Endothelial cell of umbilical vein (primary cell): ENCODE measurements around the gene BCL11B. TPM values are rescaled to one million over a fixed set of nuclear protein-coding genes. Genes with fewer than 3 reads are reported as not detected.

Experiments used
- BruUV-seq: library from RNA; stranded (reverse); fragments of 400-500 nt; replicated peaks from 2 replicates; lab custom pipeline; 2021; lab: Mats Ljungman, UMichigan
- CTCF ChIA-PET: fragments of 300-600, 350-600 bp; sonication (Branson Sonifier 250); formaldehyde crosslinking; loops from one replicate; lab custom pipeline; 2021; ENCODE audit warnings: antibody characterized with exemption, inconsistent platforms; lab: Charles Lee
- POLR2A ChIA-PET: fragments of 300-600, 350-600 bp; sonication (Branson Sonifier 250); formaldehyde crosslinking; loops from one replicate; lab custom pipeline; 2021; ENCODE audit warnings: antibody characterized with exemption, inconsistent platforms; lab: Charles Lee
- DNase-seq: peaks from one replicate; pipeline ENCODE4 v3.0.0-alpha.2; 2011; ENCODE audit warnings: low read depth, low spot score
- FAIRE-seq: peaks from 2 replicates; lab custom pipeline; 2011; peaks lifted over from hg19 to GRCh38; lab: Jason Lieb, UNC
- H2AFZ ChIP-seq: 2 replicates; pipeline ENCODE4 v1.6.0; 2012; ENCODE audit warnings: low read depth, low read length, control low read depth, inconsistent platforms
- H3K27ac ChIP-seq: 2 replicates; pipeline ENCODE4 v1.5.1; 2011; ENCODE audit warnings: low read depth, mild to moderate bottlenecking, control low read depth, low read length, moderate library complexity; ENCODE audit not compliant: insufficient read depth
- H3K27me3 ChIP-seq, 2 experiments: 2 replicates each; pipeline versions ENCODE4 v1.6.0 to v1.6.1; 2011; ENCODE audit warnings: low read length in 2 of 2, mixed read lengths in 1 of 2; ENCODE audit not compliant: control insufficient read depth in 2 of 2, insufficient read depth in 2 of 2
- H3K36me3 ChIP-seq, 2 experiments: 2 replicates in 1 of 2; 3 replicates in 1 of 2; pipeline ENCODE4 v1.5.1; 2011; ENCODE audit warnings: low read length in 2 of 2, mild to moderate bottlenecking in 1 of 2, moderate library complexity in 1 of 2; ENCODE audit not compliant: control insufficient read depth in 2 of 2, insufficient read depth in 2 of 2; ENCODE audit errors: extremely low read depth in 1 of 2
- H3K4me1 ChIP-seq: 3 replicates; pipeline ENCODE4 v1.5.1; 2011; ENCODE audit warnings: mild to moderate bottlenecking, low read length; ENCODE audit not compliant: control insufficient read depth, insufficient read depth; ENCODE audit errors: extremely low read depth
- H3K4me2 ChIP-seq: 2 replicates; pipeline ENCODE4 v1.6.1; 2011; ENCODE audit warnings: low read length, control low read depth, mixed read lengths; ENCODE audit not compliant: insufficient read depth
- H3K4me3 ChIP-seq, 3 experiments: fragments of 200-600 bp in 1 of 3; sonication (generic), shearing (Covaris generic) in 1 of 3; replicated peaks in 1 of 3; 2 replicates each; pipeline ENCODE4 v1.5.1; 2011 to 2016; ENCODE audit warnings: control low read depth in 3 of 3, low read length in 3 of 3, mild to moderate bottlenecking in 2 of 3, inconsistent platforms in 1 of 3, low read depth in 1 of 3, moderate library complexity in 1 of 3; ENCODE audit not compliant: insufficient read depth in 1 of 3
- H3K79me2 ChIP-seq: 2 replicates; pipeline ENCODE4 v1.6.0; 2012; ENCODE audit warnings: low read length, inconsistent platforms; ENCODE audit not compliant: control insufficient read depth, insufficient read depth
- H3K9ac ChIP-seq: replicated peaks from 2 replicates; pipeline ENCODE3; 2011; ENCODE audit warnings: low read length, control low read depth; ENCODE audit not compliant: insufficient read depth; ENCODE audit errors: extremely low read depth
- H3K9me1 ChIP-seq: replicated peaks from 3 replicates; pipeline ENCODE4 v1.6.0; 2011; ENCODE audit warnings: mild to moderate bottlenecking, low read length; ENCODE audit not compliant: control insufficient read depth, insufficient read depth; ENCODE audit errors: extremely low read depth
- H3K9me3 ChIP-seq: replicated peaks from 2 replicates; pipeline ENCODE4 v1.5.1; 2012; ENCODE audit warnings: low read length, inconsistent platforms; ENCODE audit not compliant: control insufficient read depth, insufficient read depth
- H4K20me1 ChIP-seq: replicated peaks from 2 replicates; pipeline ENCODE3; 2011; ENCODE audit warnings: mild to moderate bottlenecking, low read length; ENCODE audit not compliant: control insufficient read depth, insufficient read depth; ENCODE audit errors: extremely low read depth
- EZH2 ChIP-seq: IDR thresholded peaks from 2 replicates; pipeline ENCODE4 v1.6.1; 2012; ENCODE audit warnings: borderline replicate concordance, low read depth, mild to moderate bottlenecking, moderate library complexity, low read length, inconsistent platforms; ENCODE audit not compliant: severe bottlenecking
- FOS ChIP-seq: IDR thresholded peaks from 2 replicates; pipeline ENCODE4 v1.6.1; 2011; ENCODE audit warnings: mild to moderate bottlenecking, low read length, moderate library complexity, borderline replicate concordance; ENCODE audit not compliant: insufficient read depth
- GATA2 ChIP-seq: IDR thresholded peaks from 2 replicates; pipeline ENCODE4 v1.7.0; 2011; ENCODE audit warnings: low read depth, mild to moderate bottlenecking, moderate library complexity, mixed read lengths, low read length; ENCODE audit not compliant: insufficient read length, insufficient read depth
- JUN ChIP-seq: IDR thresholded peaks from 2 replicates; pipeline ENCODE4 v1.6.1; 2011; ENCODE audit warnings: borderline replicate concordance, low read depth; ENCODE audit not compliant: insufficient read length, insufficient read depth
- MYC ChIP-seq: IDR thresholded peaks from one replicate; pipeline ENCODE4 v1.6.1; 2011; ENCODE audit warnings: mild to moderate bottlenecking, low read depth, low read length
- POLR2A ChIP-seq: IDR thresholded peaks from 2 replicates; pipeline ENCODE4 v1.6.1; 2012; ENCODE audit warnings: low read depth, mild to moderate bottlenecking, control low read depth, low read length
- POLR2AphosphoS5 ChIP-seq: IDR thresholded peaks from 2 replicates; pipeline ENCODE4 v1.6.1; 2012; ENCODE audit warnings: low read depth, mild to moderate bottlenecking, control low read depth, low read length, moderate library complexity; ENCODE audit not compliant: insufficient read depth
- dilution Hi-C: fragments of 300-500 bp; cut with MboI; formaldehyde crosslinking; loops from one replicate; pipeline ENCODE4 v1.15.0; 2019; ENCODE audit warnings: low sequenced_read_pairs; ENCODE audit not compliant: extremely low pct_ligation_motif_present
- intact Hi-C: fragments of 100-400 bp; cut with micrococcal nuclease; formaldehyde crosslinking; loops from one replicate; pipeline ENCODE4 v1.10.0; 2022
- polyA plus RNA-seq, 4 experiments: library from polyadenylated mRNA; depleted of rRNA in 3 of 4; stranded (reverse) in 3 of 4; unstranded in 1 of 4; fragments of >200 nt; gene quantifications; 2 replicates each; pipeline versions ENCODE4 v1.2.1 to v1.2.3, GENCODE V29; 2011 to 2012; ENCODE audit warnings: missing spikeins in 1 of 4
- total RNA-seq: library from RNA; stranded (reverse); gene quantifications from 2 replicates; pipeline ENCODE4 v1.2.3, GENCODE V29; 2021
- TF ChIP-seq, protein P1 (sequence below): IDR thresholded peaks from 2 replicates; pipeline ENCODE4 v1.6.1; 2011; ENCODE audit not compliant: insufficient read depth, insufficient read length
- TF ChIP-seq, protein P2 (sequence below), 2 donors: IDR thresholded peaks; 1 replicate in 1 of 2; 2 replicates in 1 of 2; pipeline ENCODE4 v1.5.1; 2011; ENCODE audit warnings: low read length in 2 of 2, mild to moderate bottlenecking in 2 of 2, moderate library complexity in 2 of 2, control low read depth in 1 of 2, inconsistent platforms in 1 of 2, low read depth in 1 of 2; ENCODE audit not compliant: insufficient read depth in 1 of 2; ENCODE audit errors: extremely low read depth in 1 of 2

The BCL11B gene
- total and polyA plus RNA-seq, 2 donors (not counting 3 experiments of a cell fraction or from before 2014, with no cell fraction given), result 0.03 to 0.07 TPM

DNA sequence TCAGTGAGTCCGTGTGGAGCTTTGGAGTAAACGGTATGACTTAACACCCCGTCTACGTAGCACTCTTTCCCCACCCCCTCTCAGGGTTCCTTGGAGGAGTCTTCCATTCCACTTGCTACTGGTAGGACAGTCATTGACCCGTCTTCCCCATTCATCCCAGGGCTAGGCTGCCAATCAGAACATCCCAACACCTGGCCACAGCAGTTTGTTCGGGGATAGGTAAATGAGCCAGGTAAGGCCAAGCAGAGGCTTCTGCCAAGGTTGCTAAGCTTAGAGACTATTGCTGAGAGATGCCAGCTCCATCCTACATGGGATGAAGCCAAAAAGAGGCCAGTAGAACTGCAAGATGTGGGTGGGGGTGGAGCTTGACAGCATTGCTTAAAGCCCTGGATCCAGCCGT is 130.8 kb downstream of the BCL11B start:
- BruUV-seq, result no TSS peak
- ChIA-PET POLR2A (no interaction called here), CTCF (no interaction called here)
- H3K9me3 ChIP-seq, result peaks cover 8% of the 10 kb centered on the region
- H3K36me3 ChIP-seq, result no peaks in the 10 kb centered on the region
- H3K27ac ChIP-seq, result no peak overlapping the region
- no peaks in the 10 kb centered on the region for H3K79me2 ChIP-seq
- FAIRE-seq (no peak), DNase-seq (no peak)
- dilution Hi-C loops (no loop called here), intact Hi-C loops (no loop called here)
- no peak overlapping the region for H3K9ac ChIP-seq
- H3K4me3 ChIP-seq, result no peak overlapping the region
- no peak for TF ChIP-seq MYC
- TF ChIP-seq, protein P1, sequence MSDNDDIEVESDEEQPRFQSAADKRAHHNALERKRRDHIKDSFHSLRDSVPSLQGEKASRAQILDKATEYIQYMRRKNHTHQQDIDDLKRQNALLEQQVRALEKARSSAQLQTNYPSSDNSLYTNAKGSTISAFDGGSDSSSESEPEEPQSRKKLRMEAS, result no peak
- TF ChIP-seq POLR2A, result no peak
- no peak for TF ChIP-seq JUN
- TF ChIP-seq, protein P2, sequence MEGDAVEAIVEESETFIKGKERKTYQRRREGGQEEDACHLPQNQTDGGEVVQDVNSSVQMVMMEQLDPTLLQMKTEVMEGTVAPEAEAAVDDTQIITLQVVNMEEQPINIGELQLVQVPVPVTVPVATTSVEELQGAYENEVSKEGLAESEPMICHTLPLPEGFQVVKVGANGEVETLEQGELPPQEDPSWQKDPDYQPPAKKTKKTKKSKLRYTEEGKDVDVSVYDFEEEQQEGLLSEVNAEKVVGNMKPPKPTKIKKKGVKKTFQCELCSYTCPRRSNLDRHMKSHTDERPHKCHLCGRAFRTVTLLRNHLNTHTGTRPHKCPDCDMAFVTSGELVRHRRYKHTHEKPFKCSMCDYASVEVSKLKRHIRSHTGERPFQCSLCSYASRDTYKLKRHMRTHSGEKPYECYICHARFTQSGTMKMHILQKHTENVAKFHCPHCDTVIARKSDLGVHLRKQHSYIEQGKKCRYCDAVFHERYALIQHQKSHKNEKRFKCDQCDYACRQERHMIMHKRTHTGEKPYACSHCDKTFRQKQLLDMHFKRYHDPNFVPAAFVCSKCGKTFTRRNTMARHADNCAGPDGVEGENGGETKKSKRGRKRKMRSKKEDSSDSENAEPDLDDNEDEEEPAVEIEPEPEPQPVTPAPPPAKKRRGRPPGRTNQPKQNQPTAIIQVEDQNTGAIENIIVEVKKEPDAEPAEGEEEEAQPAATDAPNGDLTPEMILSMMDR (IDR thresholded peaks at IDR 0.05; ENCODE audit: extremely low read depth in 1 of 2, insufficient read depth in 1 of 2, low read depth in 1 of 2, low read length in 2 of 2), result no peak
- TF ChIP-seq FOS, result no peak
- TF ChIP-seq POLR2AphosphoS5, result no peak
- TF ChIP-seq GATA2, result no peak
- TF ChIP-seq EZH2, result no peak
- no peaks in the 10 kb centered on the region for H3K4me1 ChIP-seq
- no peak overlapping the region for H2AFZ ChIP-seq
- H3K27me3 ChIP-seq, result no peaks in the 10 kb centered on the region
- H3K4me2 ChIP-seq, result no peak overlapping the region
- no peaks in the 10 kb centered on the region for H4K20me1 ChIP-seq
- no peaks in the 10 kb centered on the region for H3K9me1 ChIP-seq
